ENCODE results near the gene RAD51AP2.

RAD51AP2 gene

DNA sequence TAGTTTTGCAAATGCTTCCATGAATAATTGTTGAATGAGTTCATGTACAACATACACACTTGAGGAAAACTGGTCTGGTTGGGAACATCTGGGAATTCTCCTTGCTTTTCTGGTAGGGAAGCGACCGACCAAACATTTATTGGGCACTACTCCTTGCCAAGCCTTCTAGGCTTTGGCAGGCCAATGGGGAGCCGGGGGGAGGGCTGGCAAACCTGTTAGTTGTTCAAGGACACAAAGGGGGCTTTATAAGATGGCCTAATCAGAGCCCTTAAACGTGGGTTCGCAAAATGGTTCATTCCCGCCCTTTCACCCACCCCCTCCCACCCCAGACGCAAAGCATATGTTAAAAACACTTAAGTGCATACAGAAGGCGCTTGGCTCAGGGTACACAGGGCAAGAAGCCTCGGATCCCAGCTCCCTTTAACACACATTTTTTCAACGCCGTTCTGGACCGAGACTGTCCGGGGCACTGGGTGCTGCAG lies 21.4 kb upstream of the RAD51AP2 start:
- no peaks in the 10 kb centered on the region for H3K9me3 ChIP-seq (ENCODE audit: control insufficient read depth, insufficient read depth, low read length)
- peaks cover 34% of the 10 kb centered on the region for H3K27me3 ChIP-seq (ENCODE audit: control insufficient read depth, low read length)
- H3K4me1 ChIP-seq (ENCODE audit: control insufficient read depth, low read length): no peaks in the 10 kb centered on the region
- H3K79me2 ChIP-seq (ENCODE audit: control insufficient read depth, low read length): no peaks in the 10 kb centered on the region
- H3K36me3 ChIP-seq (ENCODE audit: control insufficient read depth, low read length): no peaks in the 10 kb centered on the region
- no peak overlapping the region; the same call in 1 of the 2 replicates for H3K4me2 ChIP-seq (ENCODE audit: low read length)
- TF ChIP-seq, protein P1, sequence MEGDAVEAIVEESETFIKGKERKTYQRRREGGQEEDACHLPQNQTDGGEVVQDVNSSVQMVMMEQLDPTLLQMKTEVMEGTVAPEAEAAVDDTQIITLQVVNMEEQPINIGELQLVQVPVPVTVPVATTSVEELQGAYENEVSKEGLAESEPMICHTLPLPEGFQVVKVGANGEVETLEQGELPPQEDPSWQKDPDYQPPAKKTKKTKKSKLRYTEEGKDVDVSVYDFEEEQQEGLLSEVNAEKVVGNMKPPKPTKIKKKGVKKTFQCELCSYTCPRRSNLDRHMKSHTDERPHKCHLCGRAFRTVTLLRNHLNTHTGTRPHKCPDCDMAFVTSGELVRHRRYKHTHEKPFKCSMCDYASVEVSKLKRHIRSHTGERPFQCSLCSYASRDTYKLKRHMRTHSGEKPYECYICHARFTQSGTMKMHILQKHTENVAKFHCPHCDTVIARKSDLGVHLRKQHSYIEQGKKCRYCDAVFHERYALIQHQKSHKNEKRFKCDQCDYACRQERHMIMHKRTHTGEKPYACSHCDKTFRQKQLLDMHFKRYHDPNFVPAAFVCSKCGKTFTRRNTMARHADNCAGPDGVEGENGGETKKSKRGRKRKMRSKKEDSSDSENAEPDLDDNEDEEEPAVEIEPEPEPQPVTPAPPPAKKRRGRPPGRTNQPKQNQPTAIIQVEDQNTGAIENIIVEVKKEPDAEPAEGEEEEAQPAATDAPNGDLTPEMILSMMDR (IDR thresholded peaks at IDR 0.05; ENCODE audit: low read depth, low read length, poor library complexity, severe bottlenecking): no peak
- no peak for TF ChIP-seq EZH2phosphoT487 (IDR thresholded peaks at IDR 0.05; ENCODE audit: borderline replicate concordance, low read length)
- H3K9me2 ChIP-seq (replicated peaks; ENCODE audit: control insufficient read depth, low read length): no peaks in the 10 kb centered on the region
- no peaks in the 10 kb centered on the region for H4K20me1 ChIP-seq (ENCODE audit: control insufficient read depth, insufficient read depth, low read depth, low read length)
- H3K27ac ChIP-seq (ENCODE audit: low read depth, low read length): no peak overlapping the region
- H3K4me3 ChIP-seq (ENCODE audit: low read length): no peak overlapping the region
- no peaks in the 10 kb centered on the region for H3F3A ChIP-seq (ENCODE audit: control insufficient read depth, insufficient read depth)

DNA sequence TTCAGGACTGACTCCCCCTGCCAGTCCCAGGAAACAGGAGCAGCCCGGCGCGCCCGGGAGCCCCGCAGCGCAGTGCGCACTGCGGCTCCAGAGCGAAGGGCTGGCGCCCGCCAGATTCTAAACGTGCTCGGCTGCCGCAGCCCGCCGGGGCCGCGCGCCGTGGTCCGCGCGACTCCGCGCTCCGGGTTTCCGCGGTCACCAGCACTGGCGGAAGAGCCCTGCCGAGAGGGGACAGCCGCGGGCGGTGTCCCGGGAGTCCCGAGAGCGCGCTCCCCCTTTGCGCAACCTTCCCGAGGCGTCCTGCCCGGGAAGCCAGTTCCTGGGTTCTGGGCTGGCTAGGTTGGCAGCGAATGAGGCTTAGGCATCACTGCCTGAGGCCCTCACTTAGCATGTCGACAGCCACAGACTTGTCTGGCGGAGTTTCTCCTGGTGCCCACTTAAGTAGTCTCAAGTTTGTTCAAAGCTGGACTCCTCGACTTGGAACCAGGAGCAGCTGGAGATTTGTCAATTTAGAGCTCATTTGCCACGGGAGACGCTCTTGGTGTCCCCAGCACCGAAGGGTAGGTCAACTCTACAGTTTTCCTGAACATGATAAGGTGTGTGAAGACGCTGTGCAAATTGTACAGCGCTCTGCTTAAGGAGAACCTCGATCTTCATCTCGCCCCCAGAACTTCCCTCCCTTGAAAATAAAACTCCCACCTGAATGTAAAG lies 20.8 kb upstream of the RAD51AP2 start:
- Histone ChIP-seq H3K9me3 (ENCODE audit: control insufficient read depth, insufficient read depth, low read length) (no peaks in the 10 kb centered on the region), H3K4me2 (ENCODE audit: low read length) (peak overlapping the region; percentile 62), H4K20me1 (ENCODE audit: control insufficient read depth, insufficient read depth, low read depth, low read length) (no peaks in the 10 kb centered on the region), H3K9me2 (replicated peaks; ENCODE audit: control insufficient read depth, low read length) (no peaks in the 10 kb centered on the region), H3K79me2 (ENCODE audit: control insufficient read depth, low read length) (no peaks in the 10 kb centered on the region), H3K4me3 (ENCODE audit: low read length) (peak overlapping the region; percentile 56), H3K4me1 (ENCODE audit: control insufficient read depth, low read length) (no peaks in the 10 kb centered on the region), H3K27me3 (ENCODE audit: control insufficient read depth, low read length) (peaks cover 34% of the 10 kb centered on the region), H3K27ac (ENCODE audit: low read depth, low read length) (no peak overlapping the region), H3K36me3 (ENCODE audit: control insufficient read depth, low read length) (no peaks in the 10 kb centered on the region), H3F3A (ENCODE audit: control insufficient read depth, insufficient read depth) (no peaks in the 10 kb centered on the region)
- TF ChIP-seq, protein P1 (IDR thresholded peaks at IDR 0.05; ENCODE audit: low read depth, low read length, poor library complexity, severe bottlenecking): no peak

DNA sequence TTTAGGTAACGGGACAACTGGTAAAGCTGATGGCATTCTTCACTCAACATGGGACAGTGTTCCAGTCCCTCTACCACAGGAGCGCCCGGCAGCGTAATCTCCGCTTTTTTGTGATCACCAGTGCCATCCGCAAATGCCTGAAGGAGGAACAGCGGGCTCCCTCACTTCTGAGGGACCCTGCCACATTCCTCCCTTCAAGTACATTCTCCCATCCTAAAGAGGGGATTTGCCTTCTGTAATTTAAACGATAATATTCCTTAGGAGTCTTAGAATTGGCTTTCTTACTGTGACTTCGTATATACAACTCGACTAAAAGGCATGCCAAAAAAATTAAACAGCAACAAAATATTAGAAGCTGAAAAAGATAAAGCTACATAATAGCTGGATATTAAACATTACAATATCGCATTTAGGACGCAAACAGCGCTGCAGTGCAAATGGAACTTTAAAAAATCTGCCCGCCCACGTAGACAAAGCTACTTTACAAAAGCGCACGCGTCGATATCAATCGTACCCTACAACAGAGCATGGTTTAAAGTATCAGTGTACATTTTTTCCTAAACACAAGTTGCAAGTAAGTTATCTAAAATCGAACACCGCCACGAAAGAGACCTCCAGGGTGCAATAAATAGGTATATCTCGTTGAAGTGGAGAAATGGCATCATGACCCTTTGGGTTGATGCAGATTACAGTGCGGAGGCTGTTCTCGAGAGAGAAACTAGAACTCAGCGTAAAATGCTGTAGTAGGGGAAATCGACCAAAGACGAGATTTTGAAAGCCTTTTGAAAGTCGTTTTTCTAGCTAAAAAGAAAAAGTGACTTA lies 20.0 kb upstream of the RAD51AP2 start:
- no peak for TF ChIP-seq EZH2phosphoT487 (IDR thresholded peaks at IDR 0.05; ENCODE audit: borderline replicate concordance, low read length)
- TF ChIP-seq, protein P1 (IDR thresholded peaks at IDR 0.05; ENCODE audit: low read depth, low read length, poor library complexity, severe bottlenecking): no peak
- Histone ChIP-seq H3K9me2 (replicated peaks; ENCODE audit: control insufficient read depth, low read length) (no peaks in the 10 kb centered on the region), H3K36me3 (ENCODE audit: control insufficient read depth, low read length) (no peaks in the 10 kb centered on the region), H3F3A (ENCODE audit: control insufficient read depth, insufficient read depth) (no peaks in the 10 kb centered on the region), H4K20me1 (ENCODE audit: control insufficient read depth, insufficient read depth, low read depth, low read length) (no peaks in the 10 kb centered on the region), H3K4me3 (ENCODE audit: low read length) (peak overlapping the region; percentile 56), H3K4me1 (ENCODE audit: control insufficient read depth, low read length) (no peaks in the 10 kb centered on the region), H3K4me2 (ENCODE audit: low read length) (peak overlapping the region; percentile 62), H3K9me3 (ENCODE audit: control insufficient read depth, insufficient read depth, low read length) (no peaks in the 10 kb centered on the region), H3K27me3 (ENCODE audit: control insufficient read depth, low read length) (peaks cover 32% of the 10 kb centered on the region), H3K79me2 (ENCODE audit: control insufficient read depth, low read length) (no peaks in the 10 kb centered on the region), H3K27ac (ENCODE audit: low read depth, low read length) (no peak overlapping the region)

Measured in DOHH2 (cell line).